Measurements from ENCODE around the gene XPO5. TPM values are rescaled to one million over a fixed set of nuclear protein-coding genes. Genes with fewer than 3 reads are reported as not detected.

XPO5 gene
- total RNA-seq, 1 experiment from 2014 or later: 114 TPM

DNA sequence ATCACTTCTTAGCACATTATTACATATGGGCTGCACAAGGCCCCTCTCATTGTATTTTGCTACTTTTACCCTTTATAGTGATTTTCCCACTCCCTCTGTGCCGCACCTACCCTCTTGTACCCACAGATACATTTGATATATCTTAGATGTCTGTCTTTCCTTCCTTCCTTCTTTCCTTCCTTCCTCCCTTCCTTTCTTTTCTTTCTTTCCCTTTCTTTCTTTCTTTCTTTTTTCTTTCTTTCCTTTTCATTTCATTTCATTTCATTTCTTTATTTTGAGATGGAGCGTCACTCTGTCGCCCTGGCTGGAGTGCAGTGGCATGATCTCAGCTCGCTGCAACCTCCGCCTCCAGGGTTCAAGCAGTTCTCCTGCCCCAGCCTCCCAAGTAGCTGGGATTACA, 12.4 kb upstream of the XPO5 start:
- H2BK15ac ChIP-seq (ENCODE audit: low read depth, low read length): no peak overlapping the region
- Mint-ChIP-seq H3K9me3 (no peaks in the 10 kb centered on the region), H3K27me3 (ENCODE audit: low read depth) (no peaks in the 10 kb centered on the region), H3K36me3 (ENCODE audit: insufficient read depth in 1 of 3, low read depth in 3 of 3) (peaks cover 0 to 71% (median 43%) of the 10 kb centered on the region in 3 experiments; a peak in 5 of 7 replicates), H3K27ac (no peak overlapping the region), H3K4me1 (no peaks in the 10 kb centered on the region), H3K4me3 (no peak overlapping the region; a peak in 1 of 5 replicates)
- no peak overlapping the region for H2AFZ ChIP-seq (ENCODE audit: low read length)
- no peak overlapping the region for H2BK5ac ChIP-seq (ENCODE audit: insufficient read length, low read length)
- H2BK12ac ChIP-seq (ENCODE audit: insufficient read length, low read depth, low read length): no peak overlapping the region
- H3K23me2 ChIP-seq (ENCODE audit: insufficient read length, low read depth, low read length, poor library complexity, severe bottlenecking): no peaks in the 10 kb centered on the region
- no peak overlapping the region for H3K56ac ChIP-seq (ENCODE audit: insufficient read length, low read depth, low read length)
- H3T11ph ChIP-seq (ENCODE audit: low read length): no peak overlapping the region
- no peak overlapping the region for H2BK120ac ChIP-seq (ENCODE audit: low read depth, low read length, poor library complexity, severe bottlenecking)
- no peaks in the 10 kb centered on the region for H4K20me1 ChIP-seq (ENCODE audit: control insufficient read depth, insufficient read depth, insufficient read length)
- TF ChIP-seq CTCF (conservative IDR thresholded peaks at IDR 0.05): no peak
- H4K5ac ChIP-seq (ENCODE audit: insufficient read length, low read depth, low read length): no peak overlapping the region
- no peaks in the 10 kb centered on the region for H3K79me1 ChIP-seq (ENCODE audit: insufficient read depth, low read depth, low read length, poor library complexity, severe bottlenecking)
- no peak for DNase-seq
- no peak overlapping the region for H2BK20ac ChIP-seq (ENCODE audit: low read depth, low read length, poor library complexity, severe bottlenecking)
- WGBS (ENCODE audit: extremely low coverage, insufficient read length, low lambda C conversion rate): no CpG with 5 or more reads among the region's 5 CpGs
- H4K91ac ChIP-seq (ENCODE audit: insufficient read length, low read depth, low read length): no peak overlapping the region
- H4K8ac ChIP-seq (replicated peaks; ENCODE audit: insufficient read length, low read depth, low read length): no peak overlapping the region
- no peak overlapping the region for H3K23ac ChIP-seq (ENCODE audit: insufficient read length, low read depth, low read length)
- H3K9me3 ChIP-seq (ENCODE audit: control insufficient read depth, low read depth, low read length): no peaks in the 10 kb centered on the region
- H3K4me2 ChIP-seq (ENCODE audit: insufficient read depth, insufficient read length, low read length): no peak overlapping the region
- H3K4ac ChIP-seq (ENCODE audit: low read depth, low read length): no peak overlapping the region
- H2AK5ac ChIP-seq (ENCODE audit: insufficient read length, low read length): no peak overlapping the region
- H3K14ac ChIP-seq (ENCODE audit: insufficient read depth, low read length): no peak overlapping the region
- H3K27ac ChIP-seq (ENCODE audit: insufficient read length, low read depth, low read length): no peak overlapping the region
- no peak overlapping the region for H3K18ac ChIP-seq (ENCODE audit: insufficient read length, low read depth, low read length)
- no peak overlapping the region for H3K9ac ChIP-seq (ENCODE audit: extremely low read depth, insufficient read length, low read length)
- H3K4me1 ChIP-seq (ENCODE audit: insufficient read depth, low read length): no peaks in the 10 kb centered on the region
- H3K79me2 ChIP-seq (ENCODE audit: insufficient read depth, low read length): no peaks in the 10 kb centered on the region
- H3K27me3 ChIP-seq (ENCODE audit: insufficient read depth, low read length): no peaks in the 10 kb centered on the region
